ENCODE measurements around the gene PSTPIP1.

- TF ChIP-seq POLR2A (IDR thresholded peaks at IDR 0.05; ENCODE audit: low read length) (no peak), GATA1 (IDR thresholded peaks at IDR 0.05; ENCODE audit: low read depth, low read length) (no peak)
Measured at GRCh38 chr15:76991048-76991447, 3.9 kb upstream of the PSTPIP1 start.

Data from erythroblast (primary cell).